Measurements from ENCODE around the gene SLC15A1. TPM values are rescaled to one million over a fixed set of nuclear protein-coding genes. Genes with fewer than 3 reads are reported as not detected.

The SLC15A1 gene
- polyA plus RNA-seq, 3 donors = not detected

- H2AFZ ChIP-seq (ENCODE audit: insufficient read depth, low read depth, low read length, poor library complexity, severe bottlenecking) = no peak overlapping the region
- intact Hi-C loops (cut with micrococcal nuclease) = no loop called here
- H3K27me3 Mint-ChIP-seq (ENCODE audit: low read depth in 3 of 3) = peaks cover 1 to 4% (median 3%) of the 10 kb centered on the region in 3 donors
- no peaks in the 10 kb centered on the region for H3K27me3 ChIP-seq (ENCODE audit: control insufficient read depth in 2 of 2, insufficient read depth in 2 of 2, low read length in 2 of 2)
- H3K4me1 ChIP-seq (ENCODE audit: control insufficient read depth in 1 of 2, insufficient read depth in 2 of 2, low read length in 2 of 2) = no peaks in the 10 kb centered on the region
- no peaks in the 10 kb centered on the region for H3K36me3 ChIP-seq (replicated peaks in 1 of 2; ENCODE audit: control insufficient read depth in 1 of 2, insufficient read depth in 2 of 2, low read length in 2 of 2)
- H3K4me2 ChIP-seq (replicated peaks; ENCODE audit: extremely low read depth, low read length, poor library complexity, severe bottlenecking) = no peak overlapping the region
- no peak overlapping the region for H3K27ac Mint-ChIP-seq
- no peaks in the 10 kb centered on the region for H3K79me2 ChIP-seq (ENCODE audit: insufficient read depth, low read length)
- H3K9ac ChIP-seq (ENCODE audit: insufficient read depth, low read length, poor library complexity, severe bottlenecking) = no peak overlapping the region
- DNase-seq = no peak
- H3K9me3 ChIP-seq (replicated peaks in 1 of 2; ENCODE audit: control insufficient read depth in 1 of 2, insufficient read depth in 1 of 2, low read length in 2 of 2) = no peaks in the 10 kb centered on the region
- no peak overlapping the region for H3K27ac ChIP-seq (ENCODE audit: low read depth in 1 of 2, low read length in 2 of 2)
- 73% methylated on average over 3 of the region's 7 CpGs for WGBS (ENCODE audit: insufficient coverage)
- no peak overlapping the region for H3K4me3 ChIP-seq (replicated peaks in 1 of 3; ENCODE audit: low read depth in 2 of 3, low read length in 3 of 3)
- H4K20me1 ChIP-seq (ENCODE audit: insufficient read depth, low read length) = no peaks in the 10 kb centered on the region
- no peak overlapping the region for H3K4me3 Mint-ChIP-seq
- H3K9me3 Mint-ChIP-seq = no peaks in the 10 kb centered on the region
- no peak for TF ChIP-seq CTCF (IDR thresholded peaks at IDR 0.05)
- H3K4me1 Mint-ChIP-seq = no peaks in the 10 kb centered on the region
- no peaks in the 10 kb centered on the region for H3K36me3 Mint-ChIP-seq
These were observed 32.8 kb downstream of the SLC15A1 start for GRCh38 chr13:98719527-98720250.

GRCh38 chr13:98717891-98718290 lies 34.6 kb downstream of the SLC15A1 start:
- Mint-ChIP-seq H3K9me3 (no peaks in the 10 kb centered on the region), H3K4me1 (no peaks in the 10 kb centered on the region), H3K4me3 (no peak overlapping the region), H3K36me3 (no peaks in the 10 kb centered on the region), H3K27me3 (ENCODE audit: low read depth in 3 of 3) (peaks cover 0 to 4% (median 3%) of the 10 kb centered on the region in 3 donors), H3K27ac (no peak overlapping the region)
- Histone ChIP-seq H3K4me2 (replicated peaks; ENCODE audit: extremely low read depth, low read length, poor library complexity, severe bottlenecking) (no peak overlapping the region), H3K79me2 (ENCODE audit: insufficient read depth, low read length) (no peaks in the 10 kb centered on the region), H2AFZ (ENCODE audit: insufficient read depth, low read depth, low read length, poor library complexity, severe bottlenecking) (no peak overlapping the region), H3K36me3 (replicated peaks in 1 of 2; ENCODE audit: control insufficient read depth in 1 of 2, insufficient read depth in 2 of 2, low read length in 2 of 2) (no peaks in the 10 kb centered on the region), H3K27ac (ENCODE audit: low read depth in 1 of 2, low read length in 2 of 2) (no peak overlapping the region), H4K20me1 (ENCODE audit: insufficient read depth, low read length) (no peaks in the 10 kb centered on the region), H3K4me1 (ENCODE audit: control insufficient read depth in 1 of 2, insufficient read depth in 2 of 2, low read length in 2 of 2) (no peaks in the 10 kb centered on the region), H3K27me3 (ENCODE audit: control insufficient read depth in 2 of 2, insufficient read depth in 2 of 2, low read length in 2 of 2) (no peaks in the 10 kb centered on the region), H3K9ac (ENCODE audit: insufficient read depth, low read length, poor library complexity, severe bottlenecking) (no peak overlapping the region), H3K4me3 (replicated peaks in 1 of 3; ENCODE audit: low read depth in 2 of 3, low read length in 3 of 3) (no peak overlapping the region), H3K9me3 (replicated peaks in 1 of 2; ENCODE audit: control insufficient read depth in 1 of 2, insufficient read depth in 1 of 2, low read length in 2 of 2) (no peaks in the 10 kb centered on the region)
- WGBS (ENCODE audit: insufficient coverage) = 100% methylated on average over 1 of the region's 6 CpGs
- no peak for TF ChIP-seq CTCF (IDR thresholded peaks at IDR 0.05)
- intact Hi-C loops (cut with micrococcal nuclease) = no loop called here
- DNase-seq = no peak

Data from CD14-positive monocyte (primary cell).